Stomach smooth muscle (tissue), 2 donors: ENCODE results near the gene ZIM2.

Experiments
- H3K27ac ChIP-seq: one replicate; pipeline ENCODE4 v1.7.0; 2013; ENCODE audit warnings: mild to moderate bottlenecking, low read length, inconsistent platforms
- H3K27me3 ChIP-seq, 2 donors: one replicate each; pipeline ENCODE4 v1.7.0; 2013; ENCODE audit warnings: low read length in 2 of 2; ENCODE audit not compliant: insufficient read depth in 2 of 2, control insufficient read depth in 1 of 2
- H3K36me3 ChIP-seq, 2 donors: one replicate each; pipeline ENCODE4 v1.7.0; 2013; ENCODE audit warnings: low read length in 2 of 2; ENCODE audit not compliant: control insufficient read depth in 2 of 2, insufficient read depth in 2 of 2
- H3K4me1 ChIP-seq: one replicate; pipeline ENCODE4 v1.7.0; 2013; ENCODE audit warnings: low read length; ENCODE audit not compliant: control insufficient read depth, insufficient read depth
- H3K4me3 ChIP-seq, 2 donors: one replicate each; pipeline ENCODE4 v1.7.0; 2013; ENCODE audit warnings: low read length in 2 of 2
- H3K9ac ChIP-seq, 2 donors: one replicate each; pipeline ENCODE4 v1.7.0; 2013; ENCODE audit warnings: low read length in 2 of 2, mild to moderate bottlenecking in 1 of 2
- H3K9me3 ChIP-seq, 2 donors: one replicate each; pipeline ENCODE4 v1.7.0; 2013; ENCODE audit warnings: low read length in 2 of 2; ENCODE audit not compliant: control insufficient read depth in 2 of 2
- donor health status: healthy.
- donor health status: Pancreatic carcinoma.

ZIM2 gene

DNA sequence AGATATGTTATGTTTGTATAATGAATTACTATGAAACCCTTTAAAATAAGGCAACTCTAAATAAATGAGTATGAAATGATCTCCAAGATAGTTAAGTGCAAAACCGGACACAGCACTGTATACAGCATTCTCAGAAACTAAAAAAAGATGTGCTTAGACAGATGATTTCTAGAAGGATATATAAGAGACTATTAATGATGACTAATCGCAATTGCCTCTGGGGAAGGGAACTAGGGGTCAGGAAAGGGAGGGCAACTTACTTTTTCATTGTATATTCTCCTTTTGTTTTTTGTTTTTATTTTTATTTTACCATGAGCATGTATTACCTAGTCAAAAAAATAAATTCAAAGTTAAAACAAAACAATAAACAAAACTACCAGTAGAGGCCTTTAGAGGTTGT lies 12.8 kb downstream of the ZIM2 start:
- no peak overlapping the region for H3K27ac ChIP-seq
- H3K4me3 ChIP-seq: no peak overlapping the region
- no peaks in the 10 kb centered on the region for H3K9me3 ChIP-seq
- peaks cover 0 to 7% of the 10 kb centered on the region in 2 donors for H3K36me3 ChIP-seq
- no peaks in the 10 kb centered on the region for H3K4me1 ChIP-seq
- H3K9ac ChIP-seq: no peak overlapping the region
- H3K27me3 ChIP-seq: no peaks in the 10 kb centered on the region

- H3K27ac ChIP-seq: no peak overlapping the region
- H3K27me3 ChIP-seq: no peaks in the 10 kb centered on the region
- H3K4me1 ChIP-seq: no peaks in the 10 kb centered on the region
- H3K36me3 ChIP-seq: peaks cover 11 to 16% of the 10 kb centered on the region in 2 donors
- no peak overlapping the region for H3K4me3 ChIP-seq
- no peak overlapping the region for H3K9ac ChIP-seq
- H3K9me3 ChIP-seq: no peaks in the 10 kb centered on the region
Observed at GRCh38 chr19:56823956-56824355, 16.6 kb downstream of the ZIM2 start.

GRCh38 chr19:56823417-56823816 lies 17.1 kb downstream of the ZIM2 start:
- Histone ChIP-seq H3K36me3 (peaks cover 14 to 20% of the 10 kb centered on the region in 2 donors), H3K9me3 (no peaks in the 10 kb centered on the region), H3K27ac (no peak overlapping the region), H3K4me1 (no peaks in the 10 kb centered on the region), H3K9ac (no peak overlapping the region), H3K27me3 (no peaks in the 10 kb centered on the region), H3K4me3 (no peak overlapping the region)

- Histone ChIP-seq H3K9ac (no peak overlapping the region), H3K27ac (no peak overlapping the region), H3K27me3 (no peaks in the 10 kb centered on the region), H3K36me3 (peaks cover 14 to 22% of the 10 kb centered on the region in 2 donors), H3K4me1 (no peaks in the 10 kb centered on the region), H3K9me3 (no peaks in the 10 kb centered on the region), H3K4me3 (no peak overlapping the region)
Observed at GRCh38 chr19:56822755-56823154, 17.8 kb downstream of the ZIM2 start.

GRCh38 chr19:56821675-56822074 lies 18.9 kb downstream of the ZIM2 start:
- Histone ChIP-seq H3K4me3 (no peak overlapping the region), H3K36me3 (peaks cover 23 to 26% of the 10 kb centered on the region in 2 donors), H3K9ac (no peak overlapping the region), H3K27ac (no peak overlapping the region), H3K27me3 (no peaks in the 10 kb centered on the region), H3K4me1 (no peaks in the 10 kb centered on the region), H3K9me3 (no peaks in the 10 kb centered on the region)

GRCh38 chr19:56821209-56821608 lies 19.3 kb downstream of the ZIM2 start:
- H3K9ac ChIP-seq: no peak overlapping the region
- H3K27ac ChIP-seq: no peak overlapping the region
- H3K9me3 ChIP-seq: no peaks in the 10 kb centered on the region
- H3K4me3 ChIP-seq: no peak overlapping the region
- no peaks in the 10 kb centered on the region for H3K27me3 ChIP-seq
- H3K36me3 ChIP-seq: peaks cover 24 to 27% of the 10 kb centered on the region in 2 donors
- H3K4me1 ChIP-seq: no peaks in the 10 kb centered on the region

GRCh38 chr19:56819166-56819565 lies 21.4 kb downstream of the ZIM2 start:
- Histone ChIP-seq H3K4me1 (no peaks in the 10 kb centered on the region), H3K9me3 (no peaks in the 10 kb centered on the region), H3K9ac (no peak overlapping the region), H3K27me3 (no peaks in the 10 kb centered on the region), H3K27ac (no peak overlapping the region), H3K4me3 (no peak overlapping the region), H3K36me3 (peaks cover 24 to 28% of the 10 kb centered on the region in 2 donors)

- no peaks in the 10 kb centered on the region for H3K4me1 ChIP-seq
- H3K9ac ChIP-seq: no peak overlapping the region
- H3K27ac ChIP-seq: no peak overlapping the region
- peaks cover 13 to 15% of the 10 kb centered on the region in 2 donors for H3K36me3 ChIP-seq
- no peaks in the 10 kb centered on the region for H3K27me3 ChIP-seq
- no peak overlapping the region for H3K4me3 ChIP-seq
- H3K9me3 ChIP-seq: no peaks in the 10 kb centered on the region
Observed at GRCh38 chr19:56814656-56815055, 25.9 kb downstream of the ZIM2 start.

GRCh38 chr19:56813531-56813930 lies 27.0 kb downstream of the ZIM2 start:
- no peaks in the 10 kb centered on the region for H3K9me3 ChIP-seq

GRCh38 chr19:56811480-56811879 lies 29.0 kb downstream of the ZIM2 start:
- Histone ChIP-seq H3K9me3 (no peaks in the 10 kb centered on the region), H3K9ac (no peak overlapping the region), H3K4me3 (no peak overlapping the region), H3K4me1 (no peaks in the 10 kb centered on the region), H3K27me3 (no peaks in the 10 kb centered on the region), H3K27ac (no peak overlapping the region), H3K36me3 (peaks cover 0 to 5% of the 10 kb centered on the region in 2 donors)

More at GRCh38 chr19:56813531-56813930, 27.0 kb downstream of the ZIM2 start:
- Histone ChIP-seq H3K36me3 (peaks cover 11 to 12% of the 10 kb centered on the region in 2 donors), H3K27me3 (no peaks in the 10 kb centered on the region), H3K27ac (no peak overlapping the region), H3K9ac (no peak overlapping the region), H3K4me3 (no peak overlapping the region), H3K4me1 (no peaks in the 10 kb centered on the region)

DNA sequence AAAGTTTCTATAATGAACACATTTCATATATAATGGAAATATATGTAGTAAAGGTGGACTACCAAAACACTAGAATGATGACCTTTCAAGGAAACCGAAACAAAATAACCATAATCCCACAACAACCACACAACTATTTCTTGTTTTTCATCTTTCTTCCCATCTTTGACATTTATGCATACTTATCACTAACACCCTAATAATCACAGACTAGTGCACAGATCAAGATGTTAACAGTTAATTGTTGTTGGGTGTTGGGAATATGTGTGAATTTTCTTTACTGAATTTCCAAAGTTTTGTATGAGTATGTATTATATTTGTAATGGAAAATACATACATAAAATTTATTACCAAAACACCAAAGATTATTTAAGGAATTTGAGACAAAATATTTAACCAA lies 30.3 kb downstream of the ZIM2 start:
- Histone ChIP-seq H3K4me3 (no peak overlapping the region), H3K9me3 (peaks cover 0 to 3% of the 10 kb centered on the region in 2 donors), H3K36me3 (peaks cover 0 to 2% of the 10 kb centered on the region in 2 donors), H3K27ac (no peak overlapping the region), H3K27me3 (no peaks in the 10 kb centered on the region), H3K4me1 (no peaks in the 10 kb centered on the region), H3K9ac (no peak overlapping the region)
